Putamen (tissue), 1 donor: Measurements from ENCODE around the gene GALNT18.

Experiments
- DNase-seq: peaks from one replicate; pipeline ENCODE4 v3.0.0-alpha.2; 2016; ENCODE audit warnings: low spot score

The GALNT18 gene

GRCh38 chr11:11624204-11624603, 2.4 kb upstream of the GALNT18 start:
- DNase-seq: no peak

- no peak for DNase-seq
These were observed 967 bp upstream of the GALNT18 start for GRCh38 chr11:11622772-11623171.

GRCh38 chr11:11622340-11622706, 518 bp upstream of the GALNT18 start:
- no peak for DNase-seq

- DNase-seq: no peak
These were observed 758 bp downstream of the GALNT18 start for GRCh38 chr11:11620921-11621572.

- no peak for DNase-seq
These were observed 1.5 kb downstream of the GALNT18 start for GRCh38 chr11:11620173-11620920.

GRCh38 chr11:11618973-11619435, 2.8 kb downstream of the GALNT18 start:
- DNase-seq: no peak

- no peak for DNase-seq
These were observed 6.7 kb downstream of the GALNT18 start for GRCh38 chr11:11615086-11615485.

GRCh38 chr11:11612439-11612838, 9.4 kb downstream of the GALNT18 start:
- no peak for DNase-seq

GRCh38 chr11:11611381-11611780, 10.4 kb downstream of the GALNT18 start:
- DNase-seq: no peak

GRCh38 chr11:11608783-11609232, 13.0 kb downstream of the GALNT18 start:
- DNase-seq: no peak

GRCh38 chr11:11607772-11608171, 14.0 kb downstream of the GALNT18 start:
- DNase-seq: no peak

GRCh38 chr11:11605821-11606450, 15.9 kb downstream of the GALNT18 start:
- no peak for DNase-seq

GRCh38 chr11:11605181-11605580, 16.6 kb downstream of the GALNT18 start:
- DNase-seq: no peak

GRCh38 chr11:11604370-11604990, 17.3 kb downstream of the GALNT18 start:
- no peak for DNase-seq

GRCh38 chr11:11602011-11602410, 19.8 kb downstream of the GALNT18 start:
- no peak for DNase-seq

GRCh38 chr11:11600288-11600687, 21.5 kb downstream of the GALNT18 start:
- no peak for DNase-seq

GRCh38 chr11:11598243-11598642, 23.6 kb downstream of the GALNT18 start:
- DNase-seq: no peak

GRCh38 chr11:11594162-11594561, 27.6 kb downstream of the GALNT18 start:
- no peak for DNase-seq

- no peak for DNase-seq
These were observed 29.6 kb downstream of the GALNT18 start for GRCh38 chr11:11592146-11592684.

GRCh38 chr11:11589437-11589836, 32.4 kb downstream of the GALNT18 start:
- no peak for DNase-seq

GRCh38 chr11:11588891-11589290, 32.9 kb downstream of the GALNT18 start:
- DNase-seq: no peak

GRCh38 chr11:11588243-11588642, 33.6 kb downstream of the GALNT18 start:
- DNase-seq: no peak
